ENCODE data around the gene LURAP1L.
"Not testable (repeated sequence)": the region's sequence is repeated elsewhere in the genome, so short reads cannot be mapped to it uniquely, and the experiment has no call there.

The LURAP1L gene

GRCh38 chr9:12860998-12861397 lies 86.2 kb downstream of the LURAP1L start:
- no peak for DNase-seq (ENCODE audit: low spot score)

GRCh38 chr9:12862611-12863410 lies 88.0 kb downstream of the LURAP1L start:
- peak; percentile 28 for DNase-seq (ENCODE audit: low spot score)

GRCh38 chr9:12863618-12864017 lies 88.8 kb downstream of the LURAP1L start:
- no peak for DNase-seq (ENCODE audit: low spot score)

GRCh38 chr9:12865380-12865779 lies 90.6 kb downstream of the LURAP1L start:
- not testable (repeated sequence) for DNase-seq (ENCODE audit: low spot score)

All from AG08395 (cell line).